H1 (cell line): Measurements from ENCODE around the gene LNX2. TPM values are rescaled to one million over a fixed set of nuclear protein-coding genes. Genes with fewer than 3 reads are reported as not detected.

ENCODE experiments used
- MAX ChIP-seq: IDR thresholded peaks from 2 replicates; pipeline ENCODE4 v1.6.1; 2012; ENCODE audit warnings: inconsistent platforms
- SP2 ChIP-seq: IDR thresholded peaks from 2 replicates; pipeline ENCODE4 v1.6.1; 2012; ENCODE audit warnings: mild to moderate bottlenecking, low read length, inconsistent platforms
- polyA plus RNA-seq, 7 experiments: library from polyadenylated mRNA; depleted of rRNA in 3 of 7; stranded (reverse) in 5 of 7; unstranded in 2 of 7; fragments of >200 nt in 5 of 7; fragments of 200-250 nt in 2 of 7; gene quantifications; 1 replicate in 5 of 7; 2 replicates in 1 of 7; 4 replicates in 1 of 7; pipeline versions ENCODE4 v1.2.1 to v1.2.3, GENCODE V29; 2011 to 2013; ENCODE audit warnings: missing spikeins in 2 of 7, mixed read lengths in 2 of 7
- total RNA-seq: library from RNA; stranded (reverse); fragmentation: NEBNext Ultra II Directional; extraction: Animal tissue kit (Norgen Biotek cat#: 25700); gene quantifications from 2 replicates; pipeline ENCODE4 v1.2.1, GENCODE V29; 2021

The LNX2 gene
- total and polyA plus RNA-seq, 2 of the 8 experiments (the other 6 are each of a cell fraction or from before 2014, with no cell fraction given): 6.4 to 13.9 TPM

GRCh38 chr13:27632214-27632613 lies 11.9 kb upstream of the LNX2 start (continued):
- TF ChIP-seq MAX: no peak
- TF ChIP-seq SP2: no peak
- TF ChIP-seq, all 59 proteins: peak for 0
